B cell (primary cell): ENCODE measurements around the gene ZCCHC12.

Source experiments
- CTCF ChIP-seq: fragments of 200-600 bp; IDR thresholded peaks from one replicate; pipeline ENCODE4 v1.8.0; 2022; ENCODE audit warnings: antibody characterized with exemption, mild to moderate bottlenecking
- EZH2 ChIP-seq: IDR thresholded peaks from 2 replicates; pipeline ENCODE4 v1.6.1; 2012; ENCODE audit warnings: borderline replicate concordance, low read depth, mild to moderate bottlenecking, moderate library complexity, low read length; ENCODE audit not compliant: insufficient read depth, poor library complexity, severe bottlenecking

- no peak for TF ChIP-seq CTCF
- TF ChIP-seq EZH2, result no peak
These were observed 32.2 kb downstream of the ZCCHC12 start for GRCh38 chrX:118855681-118856310.
